GM10266 (cell line): ENCODE results near the gene ASB3.
"Not testable (repeated sequence)": the region's sequence is repeated elsewhere in the genome, so short reads cannot be mapped to it uniquely, and the experiment has no call there.

Experiments used
- DNase-seq: peaks from one replicate; pipeline ENCODE4 v3.0.0; 2012; ENCODE audit errors: extremely low spot score
- CTCF ChIP-seq: IDR thresholded peaks from 2 replicates; pipeline ENCODE4 v1.5.1; 2012; ENCODE audit warnings: mild to moderate bottlenecking, low read depth; ENCODE audit not compliant: control insufficient read depth, insufficient read depth; ENCODE audit errors: missing control alignments

The ASB3 gene

GRCh38 chr2:53769318-53769945 is 17.3 kb downstream of the ASB3 start:
- DNase-seq, result no peak
- no peak for TF ChIP-seq CTCF

GRCh38 chr2:53768242-53768542 is 18.6 kb downstream of the ASB3 start:
- TF ChIP-seq CTCF, result no peak
- no peak for DNase-seq

GRCh38 chr2:53767405-53768241 is 19.1 kb downstream of the ASB3 start, which contains the start of gene CHAC2:
CHAC2 (plus strand) TSS chr2:53767804; CDS start chr2:53767887, 83 bp downstream.
- peak; percentile 80 for DNase-seq
- TF ChIP-seq CTCF, result no peak

- DNase-seq, result no peak
Observed at GRCh38 chr2:53765767-53766166, 21.0 kb downstream of the ASB3 start.

GRCh38 chr2:53757206-53757605 is 29.5 kb downstream of the ASB3 start:
- DNase-seq, result not testable (repeated sequence)

More at GRCh38 chr2:53765767-53766166, 21.0 kb downstream of the ASB3 start:
- TF ChIP-seq CTCF, result no peak

GRCh38 chr2:53756644-53757043 is 30.1 kb downstream of the ASB3 start:
- no peak for DNase-seq
- no peak for TF ChIP-seq CTCF

- DNase-seq, result no peak
- TF ChIP-seq CTCF, result no peak
Observed at GRCh38 chr2:53755121-53755520, 31.6 kb downstream of the ASB3 start.
